Measurements from ENCODE around the gene RACGAP1.

The RACGAP1 gene

GRCh38 chr12:50025187-50026059, at the start of gene RACGAP1:
RACGAP1 (minus strand) TSS chr12:50025494; CDS start chr12:50016715, 8,779 bp downstream.
- TF ChIP-seq CTCF (IDR thresholded peaks at IDR 0.05) = peak; percentile 46
- Histone ChIP-seq H3K27me3 (no peaks in the 10 kb centered on the region), H3K27ac (peak within 1 kb of the TSS; percentile 64), H3K36me3 (peaks cover 8% of the 10 kb centered on the region), H3K4me3 (ENCODE audit: low read depth in 1 of 2, low read length in 1 of 2) (peak within 1 kb of the TSS; percentile 74 to 81), H3K9me3 (no peaks in the 10 kb centered on the region), H3K4me1 (ENCODE audit: control insufficient read depth in 1 of 2, insufficient read depth in 1 of 2, low read depth in 1 of 2, low read length in 1 of 2) (peaks cover 16 to 20% of the 10 kb centered on the region in 2 experiments)

GRCh38 chr12:50073712-50074111, 48.4 kb upstream of the RACGAP1 start:
- Histone ChIP-seq H3K36me3 (no peaks in the 10 kb centered on the region), H3K27ac (no peak overlapping the region), H3K4me1 (ENCODE audit: control insufficient read depth in 1 of 2, insufficient read depth in 1 of 2, low read depth in 1 of 2, low read length in 1 of 2) (peaks cover 3% of the 10 kb centered on the region in 2 experiments), H3K9me3 (no peaks in the 10 kb centered on the region), H3K27me3 (peaks cover 23% of the 10 kb centered on the region), H3K4me3 (ENCODE audit: low read depth in 1 of 2, low read length in 1 of 2) (no peak overlapping the region)
- no peak for TF ChIP-seq CTCF (IDR thresholded peaks at IDR 0.05)

- Histone ChIP-seq H3K27me3 (peaks cover 28% of the 10 kb centered on the region), H3K27ac (no peak overlapping the region), H3K4me1 (ENCODE audit: control insufficient read depth in 1 of 2, insufficient read depth in 1 of 2, low read depth in 1 of 2, low read length in 1 of 2) (peaks cover 3% of the 10 kb centered on the region in 2 experiments), H3K9me3 (no peaks in the 10 kb centered on the region), H3K36me3 (no peaks in the 10 kb centered on the region), H3K4me3 (ENCODE audit: low read depth in 1 of 2, low read length in 1 of 2) (no peak overlapping the region)
- TF ChIP-seq CTCF (IDR thresholded peaks at IDR 0.05) = no peak
These were observed 47.9 kb upstream of the RACGAP1 start for GRCh38 chr12:50073206-50073605.

GRCh38 chr12:50072198-50072907, 47.1 kb upstream of the RACGAP1 start:
- Histone ChIP-seq H3K27me3 (peaks cover 35% of the 10 kb centered on the region), H3K4me3 (ENCODE audit: low read depth in 1 of 2, low read length in 1 of 2) (no peak overlapping the region), H3K27ac (no peak overlapping the region), H3K4me1 (ENCODE audit: control insufficient read depth in 1 of 2, insufficient read depth in 1 of 2, low read depth in 1 of 2, low read length in 1 of 2) (peaks cover 3% of the 10 kb centered on the region in 2 experiments), H3K9me3 (no peaks in the 10 kb centered on the region), H3K36me3 (no peaks in the 10 kb centered on the region)
- TF ChIP-seq CTCF (IDR thresholded peaks at IDR 0.05) = no peak

- H3K36me3 ChIP-seq = no peaks in the 10 kb centered on the region
- peaks cover 50% of the 10 kb centered on the region for H3K27me3 ChIP-seq
- peaks cover 3% of the 10 kb centered on the region in 2 experiments for H3K4me1 ChIP-seq (ENCODE audit: control insufficient read depth in 1 of 2, insufficient read depth in 1 of 2, low read depth in 1 of 2, low read length in 1 of 2)
- no peak overlapping the region for H3K4me3 ChIP-seq (ENCODE audit: low read depth in 1 of 2, low read length in 1 of 2)
- no peaks in the 10 kb centered on the region for H3K9me3 ChIP-seq
- no peak overlapping the region for H3K27ac ChIP-seq
- TF ChIP-seq CTCF (IDR thresholded peaks at IDR 0.05) = peak; percentile 95
These were observed 45.2 kb upstream of the RACGAP1 start for GRCh38 chr12:50070314-50071060.

Measured in neutrophil (primary cell).